Activated CD8-positive, alpha-beta T cell treated with anti-CD3 and anti-CD28 coated beads, Interleukin-2, amount 10 ng/mL, durations not matched to agents 7 days and 5 days (primary cell): ENCODE measurements around the gene ANKMY2. TPM values are rescaled to one million over a fixed set of nuclear protein-coding genes. Genes with fewer than 3 reads are reported as not detected.

Experiments used
- ATAC-seq: fragments of 150-1000 bp; cut with Tn5 transposase; one replicate; pipeline ENCODE4 v1.10.0; 2021; ENCODE audit warnings: moderate library complexity
- CTCF ChIA-PET: fragments of 350-600 bp; sonication (Branson Sonifier 250); formaldehyde crosslinking; loops from one replicate; lab custom pipeline; 2021; ENCODE audit warnings: antibody characterized with exemption; lab: Charles Lee
- POLR2A ChIA-PET: fragments of 350-600 bp; sonication (Branson Sonifier 250); formaldehyde crosslinking; loops from one replicate; lab custom pipeline; 2021; ENCODE audit warnings: antibody characterized with exemption; lab: Charles Lee
- DNase-seq: peaks from one replicate; pipeline ENCODE4 v3.0.0-alpha.2; 2020
- H3K27ac Mint-ChIP-seq: one replicate; pipeline ENCODE4 v1.8.0; 2021; ENCODE audit warnings: mild to moderate bottlenecking, mixed read lengths
- H3K27me3 Mint-ChIP-seq: one replicate; pipeline ENCODE4 v1.8.0; 2021; ENCODE audit warnings: low read depth, mixed read lengths
- H3K36me3 Mint-ChIP-seq: one replicate; pipeline ENCODE4 v1.8.0; 2021; ENCODE audit warnings: low read depth, mixed read lengths
- H3K4me1 Mint-ChIP-seq: one replicate; pipeline ENCODE4 v1.8.0; 2021; ENCODE audit warnings: low read depth, mixed read lengths
- H3K4me3 Mint-ChIP-seq: one replicate; pipeline ENCODE4 v1.8.0; 2021; ENCODE audit warnings: mild to moderate bottlenecking, mixed read lengths
- H3K9me3 Mint-ChIP-seq: one replicate; pipeline ENCODE4 v1.8.0; 2022; ENCODE audit warnings: mixed read lengths; ENCODE audit not compliant: insufficient read depth
- total RNA-seq, 2 experiments: library from RNA; stranded (reverse); gene quantifications; one replicate each; pipeline ENCODE4 v1.2.3, GENCODE V29; 2021

Gene ANKMY2
- total RNA-seq, 2 experiments from 2014 or later: 14.3 to 14.5 TPM

- ChIA-PET POLR2A (interaction anchor here (0.8 kb wide), 1 partner anchor 27 kb away, joined by 3 read pairs; no protein-coding TSS in a partner anchor), CTCF (interaction anchor here (0.9 kb wide), 1 partner anchor 10 kb away, joined by 6 read pairs; no protein-coding TSS in a partner anchor)
- no peak overlapping the region for H3K4me3 Mint-ChIP-seq
- H3K36me3 Mint-ChIP-seq: peaks cover 23% of the 10 kb centered on the region
- H3K27ac Mint-ChIP-seq: no peak overlapping the region
- no peaks in the 10 kb centered on the region for H3K9me3 Mint-ChIP-seq
- DNase-seq (no peak), ATAC-seq (no peak)
- peaks cover 28% of the 10 kb centered on the region for H3K4me1 Mint-ChIP-seq
- no peaks in the 10 kb centered on the region for H3K27me3 Mint-ChIP-seq
These were observed 10.6 kb upstream of the ANKMY2 start for GRCh38 chr7:16656141-16656540.

- ChIA-PET CTCF (no interaction called here), POLR2A (interaction anchor here (1.2 kb wide), 1 partner anchor 9 kb away, joined by 5 read pairs; the partner anchor contains the start of gene BZW2)
- Mint-ChIP-seq H3K27ac (no peak overlapping the region), H3K36me3 (peaks cover 25% of the 10 kb centered on the region), H3K27me3 (no peaks in the 10 kb centered on the region), H3K4me1 (peaks cover 30% of the 10 kb centered on the region), H3K9me3 (no peaks in the 10 kb centered on the region), H3K4me3 (no peak overlapping the region)
- ATAC-seq (no peak), DNase-seq (no peak)
These were observed 9.8 kb upstream of the ANKMY2 start for GRCh38 chr7:16655394-16655793.

GRCh38 chr7:16652888-16653287, 7.3 kb upstream of the ANKMY2 start:
- H3K9me3 Mint-ChIP-seq: no peaks in the 10 kb centered on the region
- ChIA-PET CTCF (interaction anchor here (0.8 kb wide), 1 partner anchor 19 kb away, joined by 3 read pairs; no protein-coding TSS in a partner anchor), POLR2A (interaction anchor here (0.6 kb wide), 1 partner anchor 598 kb away, joined by 3 read pairs; no protein-coding TSS in a partner anchor)
- peaks cover 50% of the 10 kb centered on the region for H3K4me1 Mint-ChIP-seq
- no peaks in the 10 kb centered on the region for H3K27me3 Mint-ChIP-seq
- H3K27ac Mint-ChIP-seq: no peak overlapping the region
- ATAC-seq (peak; percentile 21), DNase-seq (no peak)
- H3K36me3 Mint-ChIP-seq: peaks cover 43% of the 10 kb centered on the region
- H3K4me3 Mint-ChIP-seq: no peak overlapping the region

- Mint-ChIP-seq H3K4me3 (no peak overlapping the region), H3K36me3 (peaks cover 38% of the 10 kb centered on the region), H3K4me1 (peaks cover 50% of the 10 kb centered on the region), H3K27me3 (no peaks in the 10 kb centered on the region), H3K27ac (no peak overlapping the region), H3K9me3 (no peaks in the 10 kb centered on the region)
- CTCF ChIA-PET: no interaction called here
- no peak for DNase-seq
- ATAC-seq: no peak
- POLR2A ChIA-PET: no interaction called here
These were observed 6.7 kb upstream of the ANKMY2 start for GRCh38 chr7:16652240-16652583.

- Mint-ChIP-seq H3K27me3 (no peaks in the 10 kb centered on the region), H3K4me3 (peak overlapping the region; percentile 20), H3K27ac (no peak overlapping the region), H3K9me3 (no peaks in the 10 kb centered on the region), H3K4me1 (peaks cover 56% of the 10 kb centered on the region), H3K36me3 (peaks cover 34% of the 10 kb centered on the region)
- ChIA-PET CTCF (no interaction called here), POLR2A (no interaction called here)
- DNase-seq: no peak
- no peak for ATAC-seq
These were observed 6.1 kb upstream of the ANKMY2 start for GRCh38 chr7:16651396-16652239.

GRCh38 chr7:16650266-16650665, 4.7 kb upstream of the ANKMY2 start:
- peaks cover 56% of the 10 kb centered on the region for H3K4me1 Mint-ChIP-seq
- H3K27me3 Mint-ChIP-seq: no peaks in the 10 kb centered on the region
- H3K9me3 Mint-ChIP-seq: no peaks in the 10 kb centered on the region
- POLR2A ChIA-PET: no interaction called here
- no peak for DNase-seq
- no peak overlapping the region for H3K27ac Mint-ChIP-seq
- H3K4me3 Mint-ChIP-seq: no peak overlapping the region
- CTCF ChIA-PET: no interaction called here
- ATAC-seq: no peak
- H3K36me3 Mint-ChIP-seq: peaks cover 31% of the 10 kb centered on the region

- ChIA-PET CTCF (no interaction called here), POLR2A (no interaction called here)
- H3K36me3 Mint-ChIP-seq: peaks cover 31% of the 10 kb centered on the region
- H3K4me1 Mint-ChIP-seq: peaks cover 62% of the 10 kb centered on the region
- H3K27ac Mint-ChIP-seq: no peak overlapping the region
- no peak for ATAC-seq
- no peak for DNase-seq
- H3K27me3 Mint-ChIP-seq: no peaks in the 10 kb centered on the region
- no peaks in the 10 kb centered on the region for H3K9me3 Mint-ChIP-seq
- H3K4me3 Mint-ChIP-seq: no peak overlapping the region
These were observed 3.6 kb upstream of the ANKMY2 start for GRCh38 chr7:16649196-16649595.

- Mint-ChIP-seq H3K9me3 (no peaks in the 10 kb centered on the region), H3K36me3 (peaks cover 37% of the 10 kb centered on the region), H3K27me3 (no peaks in the 10 kb centered on the region), H3K27ac (no peak overlapping the region), H3K4me3 (peak overlapping the region; percentile 24), H3K4me1 (peaks cover 69% of the 10 kb centered on the region)
- POLR2A ChIA-PET: no interaction called here
- CTCF ChIA-PET: interaction anchor here (0.6 to 0.9 kb wide), 3 partner anchors 84 to 228 kb away, joined by 3 to 4 read pairs (median 3); no protein-coding TSS in a partner anchor
- ATAC-seq: no peak
- DNase-seq: no peak
These were observed 3.0 kb upstream of the ANKMY2 start for GRCh38 chr7:16648551-16648950.

GRCh38 chr7:16647435-16647960, 1.9 kb upstream of the ANKMY2 start:
- Mint-ChIP-seq H3K4me3 (peak overlapping the region; percentile 98), H3K27me3 (no peaks in the 10 kb centered on the region), H3K27ac (peak overlapping the region; percentile 88), H3K4me1 (peaks cover 70% of the 10 kb centered on the region), H3K9me3 (no peaks in the 10 kb centered on the region), H3K36me3 (peaks cover 43% of the 10 kb centered on the region)
- ChIA-PET POLR2A (interaction anchor here (1.3 kb wide), 1 partner anchor 67 kb away, joined by 5 read pairs; no protein-coding TSS in a partner anchor), CTCF (interaction anchor here (0.9 to 1.0 kb wide), 2 partner anchors 13 to 216 kb away, joined by 3 read pairs; no protein-coding TSS in a partner anchor)
- no peak for DNase-seq
- no peak for ATAC-seq

GRCh38 chr7:16646472-16647072, 1.0 kb upstream of the ANKMY2 start:
- Mint-ChIP-seq H3K4me1 (peaks cover 62% of the 10 kb centered on the region), H3K27ac (peak overlapping the region; percentile 98), H3K9me3 (no peaks in the 10 kb centered on the region), H3K4me3 (peak overlapping the region; percentile 98), H3K36me3 (peaks cover 41% of the 10 kb centered on the region), H3K27me3 (no peaks in the 10 kb centered on the region)
- DNase-seq: no peak
- ChIA-PET CTCF (interaction anchor here (0.5 to 1.0 kb wide), 2 partner anchors 12 to 611 kb away, joined by 3 read pairs; no protein-coding TSS in a partner anchor), POLR2A (interaction anchor here (0.6 to 3.0 kb wide), 12 partner anchors 8 to 225 kb away, joined by 3 to 19 read pairs (median 5); partner anchors contain the start of gene CRPPA)
- ATAC-seq: no peak
